Liver (tissue), 3 donors: ENCODE data around the gene TGFBR3.

Experiments used
- EGR1 ChIP-seq, 2 donors: IDR thresholded peaks; 2 replicates each; pipeline ENCODE4 v1.6.1; 2016 to 2018; ENCODE audit warnings: antibody characterized with exemption in 2 of 2, low read depth in 2 of 2
- HNF4G ChIP-seq: IDR thresholded peaks from 2 replicates; pipeline ENCODE4 v1.6.1; 2016; ENCODE audit warnings: antibody characterized with exemption
- RAD21 ChIP-seq, 2 donors: IDR thresholded peaks; 2 replicates each; pipeline ENCODE4 v1.6.1; 2016; ENCODE audit warnings: antibody characterized with exemption in 2 of 2, mild to moderate bottlenecking in 2 of 2
- SP1 ChIP-seq: IDR thresholded peaks from 2 replicates; pipeline ENCODE4 v1.6.1; 2018; ENCODE audit warnings: antibody characterized with exemption, mild to moderate bottlenecking
- TAF1 ChIP-seq: conservative IDR thresholded peaks from 2 replicates; pipeline ENCODE4 v1.6.1; 2016; ENCODE audit warnings: antibody characterized with exemption, mild to moderate bottlenecking
- YY1 ChIP-seq: IDR thresholded peaks from 2 replicates; pipeline ENCODE4 v1.6.1; 2016; ENCODE audit warnings: antibody characterized with exemption, mild to moderate bottlenecking
- TF ChIP-seq, protein P1 (sequence below): fragments of 150-350 bp; IDR thresholded peaks from 2 replicates; pipeline ENCODE4 v1.5.1; 2017; ENCODE audit warnings: improper control_type of control experiment, low read depth, low read length; ENCODE audit not compliant: missing input control
- TF ChIP-seq, protein P2 (sequence below): IDR thresholded peaks from 2 replicates; pipeline ENCODE4 v1.6.1; 2016; ENCODE audit warnings: antibody characterized with exemption, mild to moderate bottlenecking
- TF ChIP-seq, protein P3 (sequence below): IDR thresholded peaks from 2 replicates; pipeline ENCODE4 v1.6.1; 2016; ENCODE audit warnings: antibody characterized with exemption
- donor health status: healthy.
- donor health status: healthy.

GRCh38 chr1:91851130-91852010 lies 34.6 kb downstream of the TGFBR3 start:
- TF ChIP-seq RAD21 (IDR thresholded peaks at IDR 0.05) = peak in 1 of 2 donors; percentile 26
- TF ChIP-seq, protein P1, sequence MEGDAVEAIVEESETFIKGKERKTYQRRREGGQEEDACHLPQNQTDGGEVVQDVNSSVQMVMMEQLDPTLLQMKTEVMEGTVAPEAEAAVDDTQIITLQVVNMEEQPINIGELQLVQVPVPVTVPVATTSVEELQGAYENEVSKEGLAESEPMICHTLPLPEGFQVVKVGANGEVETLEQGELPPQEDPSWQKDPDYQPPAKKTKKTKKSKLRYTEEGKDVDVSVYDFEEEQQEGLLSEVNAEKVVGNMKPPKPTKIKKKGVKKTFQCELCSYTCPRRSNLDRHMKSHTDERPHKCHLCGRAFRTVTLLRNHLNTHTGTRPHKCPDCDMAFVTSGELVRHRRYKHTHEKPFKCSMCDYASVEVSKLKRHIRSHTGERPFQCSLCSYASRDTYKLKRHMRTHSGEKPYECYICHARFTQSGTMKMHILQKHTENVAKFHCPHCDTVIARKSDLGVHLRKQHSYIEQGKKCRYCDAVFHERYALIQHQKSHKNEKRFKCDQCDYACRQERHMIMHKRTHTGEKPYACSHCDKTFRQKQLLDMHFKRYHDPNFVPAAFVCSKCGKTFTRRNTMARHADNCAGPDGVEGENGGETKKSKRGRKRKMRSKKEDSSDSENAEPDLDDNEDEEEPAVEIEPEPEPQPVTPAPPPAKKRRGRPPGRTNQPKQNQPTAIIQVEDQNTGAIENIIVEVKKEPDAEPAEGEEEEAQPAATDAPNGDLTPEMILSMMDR = no peak
- TF ChIP-seq, protein P2, sequence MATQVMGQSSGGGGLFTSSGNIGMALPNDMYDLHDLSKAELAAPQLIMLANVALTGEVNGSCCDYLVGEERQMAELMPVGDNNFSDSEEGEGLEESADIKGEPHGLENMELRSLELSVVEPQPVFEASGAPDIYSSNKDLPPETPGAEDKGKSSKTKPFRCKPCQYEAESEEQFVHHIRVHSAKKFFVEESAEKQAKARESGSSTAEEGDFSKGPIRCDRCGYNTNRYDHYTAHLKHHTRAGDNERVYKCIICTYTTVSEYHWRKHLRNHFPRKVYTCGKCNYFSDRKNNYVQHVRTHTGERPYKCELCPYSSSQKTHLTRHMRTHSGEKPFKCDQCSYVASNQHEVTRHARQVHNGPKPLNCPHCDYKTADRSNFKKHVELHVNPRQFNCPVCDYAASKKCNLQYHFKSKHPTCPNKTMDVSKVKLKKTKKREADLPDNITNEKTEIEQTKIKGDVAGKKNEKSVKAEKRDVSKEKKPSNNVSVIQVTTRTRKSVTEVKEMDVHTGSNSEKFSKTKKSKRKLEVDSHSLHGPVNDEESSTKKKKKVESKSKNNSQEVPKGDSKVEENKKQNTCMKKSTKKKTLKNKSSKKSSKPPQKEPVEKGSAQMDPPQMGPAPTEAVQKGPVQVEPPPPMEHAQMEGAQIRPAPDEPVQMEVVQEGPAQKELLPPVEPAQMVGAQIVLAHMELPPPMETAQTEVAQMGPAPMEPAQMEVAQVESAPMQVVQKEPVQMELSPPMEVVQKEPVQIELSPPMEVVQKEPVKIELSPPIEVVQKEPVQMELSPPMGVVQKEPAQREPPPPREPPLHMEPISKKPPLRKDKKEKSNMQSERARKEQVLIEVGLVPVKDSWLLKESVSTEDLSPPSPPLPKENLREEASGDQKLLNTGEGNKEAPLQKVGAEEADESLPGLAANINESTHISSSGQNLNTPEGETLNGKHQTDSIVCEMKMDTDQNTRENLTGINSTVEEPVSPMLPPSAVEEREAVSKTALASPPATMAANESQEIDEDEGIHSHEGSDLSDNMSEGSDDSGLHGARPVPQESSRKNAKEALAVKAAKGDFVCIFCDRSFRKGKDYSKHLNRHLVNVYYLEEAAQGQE = no peak
- TF ChIP-seq, protein P3, sequence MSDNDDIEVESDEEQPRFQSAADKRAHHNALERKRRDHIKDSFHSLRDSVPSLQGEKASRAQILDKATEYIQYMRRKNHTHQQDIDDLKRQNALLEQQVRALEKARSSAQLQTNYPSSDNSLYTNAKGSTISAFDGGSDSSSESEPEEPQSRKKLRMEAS = peak; percentile 42
- TF ChIP-seq TAF1 = no peak
- peak; percentile 34 for TF ChIP-seq YY1
- TF ChIP-seq EGR1 (IDR thresholded peaks at IDR 0.05; ENCODE audit: low read depth in 2 of 2) = no peak
- TF ChIP-seq HNF4G = no peak
- peak; percentile 5 for TF ChIP-seq SP1
